ENCODE results near the gene G6PC3.
"Not testable (repeated sequence)": the region's sequence is repeated elsewhere in the genome, so short reads cannot be mapped to it uniquely, and the experiment has no call there.

The G6PC3 gene

GRCh38 chr17:44070455-44071197, at the start of gene G6PC3:
TSS of gene G6PC3 (plus strand) at chr17:44070735. CDS start at chr17:44070966, 231 bp downstream.
- peak; percentile 85 for DNase-seq (ENCODE audit: low read depth)

DNA sequence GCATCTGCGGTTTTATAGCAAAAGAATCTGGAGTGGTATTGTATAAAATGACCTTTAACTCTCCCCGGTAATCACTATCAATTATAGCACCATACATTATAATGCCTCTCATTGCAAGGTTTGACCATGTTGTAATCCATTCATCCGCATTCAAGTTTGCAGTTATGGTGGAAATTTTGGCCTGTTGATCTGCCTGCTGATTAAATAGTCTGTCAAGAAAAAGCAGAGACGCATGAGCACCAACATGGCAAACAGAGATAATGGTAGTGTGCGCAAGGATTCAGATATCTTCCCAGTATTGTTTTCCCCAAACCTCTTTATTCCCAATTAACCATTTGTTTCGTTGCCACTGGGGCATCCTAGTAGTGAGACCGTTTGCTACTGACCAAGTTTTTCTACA, 49.3 kb upstream of the G6PC3 start:
- DNase-seq (ENCODE audit: low read depth): not testable (repeated sequence)

- DNase-seq (ENCODE audit: low read depth): no peak
These were observed 48.3 kb upstream of the G6PC3 start for GRCh38 chr17:44022246-44022645.

DNA sequence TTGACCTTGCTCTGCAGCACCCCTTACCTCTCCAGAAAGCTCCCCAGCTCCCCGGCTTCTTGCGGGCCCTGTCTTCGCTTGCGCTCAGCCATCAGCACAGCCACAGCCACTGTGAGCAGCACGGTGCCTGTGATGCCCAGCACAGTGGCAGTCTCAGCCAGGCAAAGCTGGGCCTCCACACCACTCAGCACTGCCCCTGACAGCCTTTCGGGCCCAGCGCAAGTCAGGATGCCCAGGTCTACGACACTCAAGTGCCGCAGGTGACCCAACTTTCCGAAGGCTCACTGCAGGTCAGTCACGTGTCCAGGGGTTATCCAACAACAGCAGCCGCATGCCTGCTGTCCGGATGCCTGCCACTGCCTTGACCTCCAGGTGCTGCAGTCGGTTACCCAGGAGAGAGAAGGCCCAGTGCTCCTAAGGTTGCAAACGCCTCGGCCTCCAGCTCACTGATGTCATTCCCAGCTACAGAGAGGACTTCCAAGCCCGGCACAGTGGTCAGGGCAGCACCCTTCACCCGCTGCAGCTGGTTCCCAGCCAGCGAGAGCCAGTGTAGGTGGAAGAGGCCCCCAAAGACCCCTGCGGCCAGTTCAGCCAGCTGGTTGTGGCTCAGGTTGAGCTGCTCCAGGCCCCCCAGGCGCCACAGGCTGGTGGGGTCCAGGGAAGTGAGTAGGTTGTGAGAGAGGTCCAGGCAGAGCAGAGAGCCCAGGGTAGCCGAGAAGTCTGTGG, 46.8 kb upstream of the G6PC3 start:
- no peak for DNase-seq (ENCODE audit: low read depth)

GRCh38 chr17:44024271-44024663, 46.3 kb upstream of the G6PC3 start:
- DNase-seq (ENCODE audit: low read depth): no peak

DNA sequence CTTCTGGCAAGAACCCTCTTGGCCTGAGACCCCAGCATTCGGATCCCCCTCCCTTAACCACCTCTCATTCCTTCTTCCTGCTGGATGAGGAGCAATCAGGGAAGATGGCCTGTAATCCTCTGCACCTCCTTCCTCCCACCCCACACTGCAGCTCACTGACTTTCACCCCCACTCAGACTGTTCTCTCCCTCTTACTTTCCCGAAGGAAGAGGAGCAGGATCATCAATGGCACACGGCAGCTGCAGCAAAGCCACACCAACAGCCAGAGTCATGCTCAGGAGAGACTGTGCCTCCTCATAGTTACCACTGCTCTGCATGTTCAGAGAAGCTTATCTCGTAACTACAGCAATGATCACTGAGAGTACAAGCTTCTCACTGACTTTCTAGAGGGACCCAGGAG, 45.7 kb upstream of the G6PC3 start:
- DNase-seq (ENCODE audit: low read depth): no peak

DNA sequence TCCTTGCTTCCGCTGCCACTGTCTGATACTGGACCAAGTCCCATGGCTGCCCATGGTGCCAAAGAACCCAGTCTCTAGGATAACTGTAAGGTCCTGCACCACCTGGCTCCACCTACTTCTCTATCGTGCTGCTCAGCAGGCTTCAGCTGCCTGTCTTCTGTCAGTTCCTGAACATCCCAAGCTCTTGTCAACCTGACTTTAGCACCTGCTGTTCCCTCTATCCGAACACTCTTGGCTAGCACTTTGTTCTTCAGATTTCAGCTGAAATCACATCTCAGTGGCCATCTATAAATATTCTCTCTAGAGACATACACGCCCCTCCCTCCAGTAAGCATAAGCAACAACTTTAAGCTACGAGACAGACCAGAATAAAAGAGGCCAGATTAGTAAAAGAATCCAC, 40.8 kb upstream of the G6PC3 start:
- DNase-seq (ENCODE audit: low read depth): no peak

DNA sequence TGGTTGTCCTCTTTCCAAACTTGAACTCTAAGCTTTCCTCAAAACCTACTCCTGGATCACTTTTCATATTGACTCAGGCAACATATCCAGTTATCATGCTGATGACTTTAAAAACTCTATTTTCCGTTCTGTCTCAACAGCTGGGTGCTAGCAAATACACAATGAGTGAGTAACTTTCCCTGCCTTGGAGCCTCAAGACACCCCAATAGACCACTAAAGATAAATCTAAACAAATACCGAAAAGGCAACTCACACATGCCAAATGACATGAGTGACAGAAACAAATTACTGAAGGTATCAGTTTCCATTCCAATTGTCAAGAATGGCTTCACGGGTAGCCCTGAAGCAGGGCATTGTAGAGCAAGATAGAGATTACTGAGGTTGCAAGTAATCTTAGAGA, 40.1 kb upstream of the G6PC3 start:
- DNase-seq (ENCODE audit: low read depth): no peak

DNA sequence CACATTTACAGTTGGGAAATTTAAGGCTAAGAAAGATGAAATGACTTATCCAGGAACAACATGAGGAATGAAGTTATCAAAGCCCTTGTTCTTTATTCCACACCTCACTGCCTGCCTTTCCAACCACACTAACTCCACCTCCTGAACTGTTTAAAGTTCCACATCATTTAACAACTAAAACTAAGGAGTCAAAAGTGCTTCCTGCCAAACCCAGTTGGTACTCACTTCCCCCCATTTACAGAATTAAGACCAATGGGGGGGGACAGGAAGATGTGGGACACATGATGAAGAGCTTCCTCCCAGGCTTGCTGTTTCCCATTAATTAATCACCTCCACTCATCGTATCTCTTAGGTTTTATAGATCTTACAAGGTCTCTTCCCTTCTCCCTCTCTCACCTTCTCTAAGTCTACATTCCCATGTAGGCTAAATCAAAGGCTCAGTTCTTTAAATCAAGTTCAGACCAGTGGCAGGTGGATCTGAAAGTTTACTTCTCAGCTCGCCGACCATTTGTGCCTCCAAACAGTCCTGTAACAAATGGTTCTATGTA, 36.6 kb upstream of the G6PC3 start:
- no peak for DNase-seq (ENCODE audit: low read depth)

- DNase-seq (ENCODE audit: low read depth): not testable (repeated sequence)
These were observed 35.8 kb upstream of the G6PC3 start for GRCh38 chr17:44034688-44035087.

DNA sequence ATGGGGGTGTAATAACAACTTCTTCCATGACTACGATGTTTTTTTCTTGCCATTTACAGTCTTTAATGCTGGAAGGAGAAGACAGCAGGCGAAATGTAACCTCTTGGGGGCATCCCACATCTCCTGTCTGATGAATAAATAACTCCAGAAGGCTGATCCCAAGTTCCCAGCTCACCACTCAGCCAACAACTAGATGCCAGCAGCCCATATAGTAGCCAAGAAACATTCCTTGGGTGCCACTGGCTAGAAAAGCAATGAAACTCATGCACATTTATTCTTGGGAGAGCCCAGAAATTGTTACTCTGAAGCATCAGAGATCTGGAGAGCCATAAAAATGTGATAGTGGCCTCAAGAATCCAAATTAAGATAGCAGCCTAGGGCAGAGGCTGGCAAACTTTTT, 33.1 kb upstream of the G6PC3 start:
- DNase-seq (ENCODE audit: low read depth): no peak

DNA sequence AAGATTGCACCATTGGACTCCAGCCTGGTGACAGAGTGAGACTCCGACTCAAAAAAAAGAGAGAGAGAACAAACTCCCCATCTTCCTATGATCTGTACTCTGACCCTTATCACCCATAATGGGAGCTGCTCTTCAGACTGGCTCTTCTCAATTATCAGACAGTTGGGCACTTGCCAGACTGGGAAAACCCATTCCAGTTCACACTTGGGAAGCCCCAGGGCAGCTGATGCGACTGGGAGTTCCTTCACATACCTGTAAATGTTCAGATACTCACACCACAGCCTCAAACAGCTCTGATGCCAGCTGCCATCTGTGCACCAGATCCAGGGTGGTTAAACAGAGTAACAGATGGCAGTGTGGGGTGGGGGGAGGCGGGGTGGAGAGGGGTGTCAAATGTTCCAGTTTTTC, 31.9 kb upstream of the G6PC3 start:
- no peak for DNase-seq (ENCODE audit: low read depth)

GRCh38 chr17:44039829-44040635, 30.5 kb upstream of the G6PC3 start:
- no peak for DNase-seq (ENCODE audit: low read depth)

- DNase-seq (ENCODE audit: low read depth): no peak
These were observed 27.3 kb upstream of the G6PC3 start for GRCh38 chr17:44043272-44043696.

DNA sequence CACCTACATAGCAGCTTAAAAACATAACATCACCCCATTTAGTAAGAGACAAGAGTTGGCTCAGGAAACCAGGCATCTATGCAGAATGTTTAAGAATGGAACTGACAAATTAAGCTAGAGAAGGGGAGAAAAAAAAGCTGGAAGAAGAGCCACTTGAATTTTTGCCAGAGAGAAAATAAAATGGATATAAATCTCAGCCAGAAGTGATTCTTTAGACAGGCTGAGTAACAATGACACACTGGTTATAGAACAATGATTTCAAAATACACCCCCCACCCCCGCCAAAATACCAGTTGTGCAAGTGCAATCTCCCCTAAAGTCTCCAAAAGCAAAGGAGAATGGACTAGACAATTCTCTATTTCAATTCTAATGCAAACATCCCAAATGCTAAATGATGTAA, 26.5 kb upstream of the G6PC3 start:
- DNase-seq (ENCODE audit: low read depth): no peak

GRCh38 chr17:44045486-44045885, 25.0 kb upstream of the G6PC3 start:
- DNase-seq (ENCODE audit: low read depth): no peak

GRCh38 chr17:44046893-44047292, 23.6 kb upstream of the G6PC3 start:
- not testable (repeated sequence) for DNase-seq (ENCODE audit: low read depth)

DNA sequence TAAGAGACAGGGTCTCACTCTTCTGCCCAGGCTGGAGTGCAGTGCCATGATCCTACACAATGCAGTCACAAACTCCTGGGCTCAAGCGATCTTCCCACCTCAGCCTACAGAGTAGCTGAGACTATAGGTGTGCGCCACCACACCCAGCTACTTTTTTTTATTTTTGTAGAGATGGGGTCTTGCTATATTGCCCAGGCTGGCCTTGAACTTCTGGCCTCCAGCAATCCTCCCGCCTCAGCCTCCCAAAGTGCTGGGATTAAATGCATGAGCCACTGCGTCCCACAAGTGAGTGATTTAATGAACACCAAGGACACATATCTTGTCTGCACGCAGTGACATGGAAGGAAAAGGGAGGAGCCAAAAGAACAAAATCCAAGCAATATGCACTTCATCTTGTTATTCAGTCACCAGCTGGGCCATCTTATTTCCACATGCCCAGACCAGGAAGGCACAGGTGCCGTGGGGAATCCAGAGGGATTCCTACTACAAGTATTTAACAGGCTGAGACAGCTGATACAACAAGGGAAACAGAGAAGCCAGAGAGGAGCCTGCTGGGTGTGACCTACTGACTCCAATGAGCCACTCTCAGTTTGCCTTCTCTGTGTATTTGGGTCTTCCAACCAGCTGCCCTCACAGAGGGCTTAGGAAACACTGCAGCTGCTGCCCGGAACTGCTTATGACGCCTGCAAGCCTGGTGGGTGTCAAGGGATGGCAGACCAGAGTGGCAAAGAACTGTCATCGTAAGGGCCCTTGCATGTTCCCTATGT, 21.1 kb upstream of the G6PC3 start:
- DNase-seq (ENCODE audit: low read depth): no peak

DNA sequence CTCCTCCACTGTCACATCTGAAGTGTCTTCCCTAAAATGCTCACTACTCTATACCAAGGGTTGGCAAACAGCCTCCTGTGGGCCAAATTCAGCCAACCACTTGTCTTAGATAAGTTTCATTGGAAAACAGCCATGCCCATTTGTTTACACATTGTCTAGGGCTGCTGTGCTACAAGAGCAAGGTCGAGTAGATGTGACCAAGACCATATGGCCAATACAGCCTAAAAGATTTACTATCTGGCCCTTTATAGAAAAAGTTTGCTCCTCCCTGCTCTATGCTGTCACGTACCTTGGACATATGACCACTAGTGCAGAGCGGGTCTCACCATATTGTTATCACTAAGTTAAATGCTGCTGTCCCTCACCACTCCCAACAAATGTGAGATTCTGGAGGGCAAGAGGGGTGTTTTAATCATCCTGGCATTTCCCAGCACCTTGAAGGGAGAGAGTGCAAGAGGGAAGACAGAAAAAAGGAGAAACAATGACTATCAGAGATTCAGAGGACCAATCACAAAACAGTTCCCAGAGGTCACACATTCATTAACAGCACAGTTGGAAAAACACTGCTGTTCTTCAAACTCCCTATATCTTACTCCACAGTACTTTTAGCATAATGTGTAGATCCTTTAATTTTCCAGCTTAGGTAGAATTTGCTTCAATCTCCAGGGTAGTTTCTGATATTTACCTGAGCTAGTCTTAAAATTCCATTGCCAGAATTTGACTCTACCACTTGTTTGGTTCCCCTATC, 17.2 kb upstream of the G6PC3 start:
- no peak for DNase-seq (ENCODE audit: low read depth)

GRCh38 chr17:44059101-44059892, 11.2 kb upstream of the G6PC3 start:
- no peak for DNase-seq (ENCODE audit: low read depth)

Measured in activated T-cell treated with anti-CD3 and anti-CD28 coated beads for 48 hours (primary cell).